ENCODE measurements around the gene MRPL53.

DNA sequence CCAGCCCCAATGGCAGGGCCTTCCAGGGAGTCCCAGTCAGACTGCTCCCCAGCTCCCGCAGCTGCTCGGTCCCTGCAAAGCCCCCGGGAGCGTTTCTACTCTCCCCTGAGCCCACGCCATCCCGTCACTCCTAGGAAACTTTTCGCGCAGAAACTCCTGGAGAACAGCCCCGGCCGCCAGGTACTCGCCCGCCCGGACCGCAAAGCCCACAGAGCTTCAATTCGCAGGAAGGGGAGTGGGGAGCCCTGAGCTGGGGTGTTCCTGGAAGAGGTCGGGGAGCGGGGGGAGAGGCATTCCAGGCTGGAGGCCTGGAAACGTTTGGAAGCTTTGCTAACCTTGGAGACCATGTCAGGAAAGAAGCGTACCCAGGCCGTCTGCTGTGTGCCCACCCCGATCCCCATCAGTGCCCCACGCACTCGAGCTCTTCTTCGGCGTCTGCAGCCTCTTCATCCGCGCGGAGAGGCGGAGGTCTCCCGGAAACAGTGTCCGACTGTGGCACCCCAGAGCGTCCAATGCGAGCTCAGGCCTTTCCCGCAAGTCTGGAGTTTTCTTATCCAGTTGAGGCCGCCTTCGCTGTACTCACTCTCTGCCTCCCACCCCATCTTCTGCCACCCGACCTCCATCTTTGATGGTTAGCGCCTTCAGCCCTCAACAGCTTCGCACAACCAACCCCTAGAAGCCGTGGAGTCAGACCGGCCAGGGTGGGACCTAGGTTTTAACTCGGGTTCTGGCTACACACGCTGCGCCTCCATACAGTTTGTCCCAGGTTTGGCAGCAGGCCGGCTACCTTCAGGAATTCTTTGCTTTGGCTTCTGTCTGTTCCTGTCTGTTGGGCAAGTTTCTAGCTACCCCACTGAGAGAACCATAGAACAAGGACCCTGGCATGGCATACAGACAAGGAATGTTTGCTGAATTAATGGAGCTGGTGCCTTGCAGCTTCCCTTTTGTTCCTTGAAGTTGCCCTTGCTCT is 31.3 kb upstream of the MRPL53 start:
- TF ChIP-seq, protein P1, sequence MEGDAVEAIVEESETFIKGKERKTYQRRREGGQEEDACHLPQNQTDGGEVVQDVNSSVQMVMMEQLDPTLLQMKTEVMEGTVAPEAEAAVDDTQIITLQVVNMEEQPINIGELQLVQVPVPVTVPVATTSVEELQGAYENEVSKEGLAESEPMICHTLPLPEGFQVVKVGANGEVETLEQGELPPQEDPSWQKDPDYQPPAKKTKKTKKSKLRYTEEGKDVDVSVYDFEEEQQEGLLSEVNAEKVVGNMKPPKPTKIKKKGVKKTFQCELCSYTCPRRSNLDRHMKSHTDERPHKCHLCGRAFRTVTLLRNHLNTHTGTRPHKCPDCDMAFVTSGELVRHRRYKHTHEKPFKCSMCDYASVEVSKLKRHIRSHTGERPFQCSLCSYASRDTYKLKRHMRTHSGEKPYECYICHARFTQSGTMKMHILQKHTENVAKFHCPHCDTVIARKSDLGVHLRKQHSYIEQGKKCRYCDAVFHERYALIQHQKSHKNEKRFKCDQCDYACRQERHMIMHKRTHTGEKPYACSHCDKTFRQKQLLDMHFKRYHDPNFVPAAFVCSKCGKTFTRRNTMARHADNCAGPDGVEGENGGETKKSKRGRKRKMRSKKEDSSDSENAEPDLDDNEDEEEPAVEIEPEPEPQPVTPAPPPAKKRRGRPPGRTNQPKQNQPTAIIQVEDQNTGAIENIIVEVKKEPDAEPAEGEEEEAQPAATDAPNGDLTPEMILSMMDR (IDR thresholded peaks at IDR 0.05), result no peak
- no peak for TF ChIP-seq POLR2A (IDR thresholded peaks at IDR 0.05)

Measured in body of pancreas (tissue), 4 donors.